Measurements from ENCODE around the gene PCBP3. TPM values are rescaled to one million over a fixed set of nuclear protein-coding genes. Genes with fewer than 3 reads are reported as not detected.
"Not testable (repeated sequence)": the region's sequence is repeated elsewhere in the genome, so short reads cannot be mapped to it uniquely, and the experiment has no call there.

Gene PCBP3
- total RNA-seq, 1 donor from 2014 or later: 4.6 TPM

GRCh38 chr21:45611939-45612664 lies 31.4 kb upstream of the PCBP3 start:
- Mint-ChIP-seq H3K9me3 (peaks cover 3% of the 10 kb centered on the region), H3K4me1 (peaks cover 20% of the 10 kb centered on the region), H3K36me3 (no peaks in the 10 kb centered on the region), H3K27me3 (ENCODE audit: insufficient read depth, low read depth) (peaks cover 6% of the 10 kb centered on the region), H3K4me3 (no peak overlapping the region), H3K27ac (no peak overlapping the region)
- Histone ChIP-seq H3K4me2 (no peak overlapping the region), H3K27ac (no peak overlapping the region), H4K20me1 (ENCODE audit: low read depth) (no peaks in the 10 kb centered on the region), H2AFZ (replicated peaks) (no peak overlapping the region), H3K36me3 (no peaks in the 10 kb centered on the region), H3K4me3 (no peak overlapping the region), H3K9me3 (ENCODE audit: low read depth) (no peaks in the 10 kb centered on the region), H3K27me3 (no peaks in the 10 kb centered on the region), H3F3A (ENCODE audit: low read depth) (no peaks in the 10 kb centered on the region), H3K79me2 (ENCODE audit: low read depth) (no peaks in the 10 kb centered on the region), H3K9ac (no peak overlapping the region), H3K4me1 (no peaks in the 10 kb centered on the region)
- TF ChIP-seq EZH2 (IDR thresholded peaks at IDR 0.05) (no peak), EZH2phosphoT487 (IDR thresholded peaks at IDR 0.05) (no peak), CTCF (IDR thresholded peaks at IDR 0.05) (no peak)
- DNase-seq (ENCODE audit: low spot score): no peak

GRCh38 chr21:45612665-45613019 lies 30.9 kb upstream of the PCBP3 start:
- not testable (repeated sequence) for H3K4me3 ChIP-seq; H3K9me3 ChIP-seq (ENCODE audit: low read depth); H3K36me3 ChIP-seq; H3K9me3 Mint-ChIP-seq; H3K9ac ChIP-seq; H3K79me2 ChIP-seq (ENCODE audit: low read depth); H2AFZ ChIP-seq (replicated peaks); H3K27ac ChIP-seq; H3K4me3 Mint-ChIP-seq; H3K27me3 ChIP-seq; H4K20me1 ChIP-seq (ENCODE audit: low read depth); H3K4me2 ChIP-seq; H3K4me1 ChIP-seq; H3F3A ChIP-seq (ENCODE audit: low read depth); H3K36me3 Mint-ChIP-seq; H3K27ac Mint-ChIP-seq; DNase-seq (ENCODE audit: low spot score); H3K27me3 Mint-ChIP-seq (ENCODE audit: insufficient read depth, low read depth)
- peaks cover 23% of the 10 kb centered on the region for H3K4me1 Mint-ChIP-seq

GRCh38 chr21:45613396-45613795 lies 30.1 kb upstream of the PCBP3 start:
- H3K9me3 Mint-ChIP-seq: peaks cover 3% of the 10 kb centered on the region
- Histone ChIP-seq H3K27me3 (no peaks in the 10 kb centered on the region), H3K4me1 (peaks cover 5% of the 10 kb centered on the region), H3K79me2 (ENCODE audit: low read depth) (no peaks in the 10 kb centered on the region), H3K9me3 (ENCODE audit: low read depth) (no peaks in the 10 kb centered on the region), H3K27ac (no peak overlapping the region), H3K4me3 (no peak overlapping the region), H3K4me2 (no peak overlapping the region), H3K9ac (no peak overlapping the region), H3F3A (ENCODE audit: low read depth) (no peaks in the 10 kb centered on the region), H4K20me1 (ENCODE audit: low read depth) (no peaks in the 10 kb centered on the region), H3K36me3 (no peaks in the 10 kb centered on the region), H2AFZ (replicated peaks) (no peak overlapping the region)
- H3K27me3 Mint-ChIP-seq (ENCODE audit: insufficient read depth, low read depth): peaks cover 6% of the 10 kb centered on the region
- peaks cover 28% of the 10 kb centered on the region for H3K4me1 Mint-ChIP-seq
- H3K27ac Mint-ChIP-seq: no peak overlapping the region
- DNase-seq (ENCODE audit: low spot score): no peak
- no peak overlapping the region for H3K4me3 Mint-ChIP-seq
- H3K36me3 Mint-ChIP-seq: no peaks in the 10 kb centered on the region
- TF ChIP-seq EZH2 (IDR thresholded peaks at IDR 0.05): no peak
- no peak for TF ChIP-seq CTCF (IDR thresholded peaks at IDR 0.05)
- no peak for TF ChIP-seq EZH2phosphoT487 (IDR thresholded peaks at IDR 0.05)

- Mint-ChIP-seq H3K4me3 (no peak overlapping the region), H3K36me3 (no peaks in the 10 kb centered on the region)
Measured at GRCh38 chr21:45613881-45614280, 29.6 kb upstream of the PCBP3 start.

More at GRCh38 chr21:45613881-45614280, 29.6 kb upstream of the PCBP3 start:
- no peak for TF ChIP-seq CTCF (IDR thresholded peaks at IDR 0.05)
- no peak for TF ChIP-seq EZH2phosphoT487 (IDR thresholded peaks at IDR 0.05)
- TF ChIP-seq EZH2 (IDR thresholded peaks at IDR 0.05): no peak
- Mint-ChIP-seq H3K27me3 (ENCODE audit: insufficient read depth, low read depth) (peaks cover 6% of the 10 kb centered on the region), H3K27ac (peak overlapping the region; percentile 53), H3K9me3 (peaks cover 3% of the 10 kb centered on the region), H3K4me1 (peaks cover 30% of the 10 kb centered on the region)
- H3K4me1 ChIP-seq: peaks cover 5% of the 10 kb centered on the region
- H3K79me2 ChIP-seq (ENCODE audit: low read depth): no peaks in the 10 kb centered on the region
- no peaks in the 10 kb centered on the region for H3K9me3 ChIP-seq (ENCODE audit: low read depth)
- no peaks in the 10 kb centered on the region for H3K36me3 ChIP-seq
- H3K27ac ChIP-seq: no peak overlapping the region
- DNase-seq (ENCODE audit: low spot score): no peak
- no peak overlapping the region for H3K4me3 ChIP-seq
- H4K20me1 ChIP-seq (ENCODE audit: low read depth): no peaks in the 10 kb centered on the region
- H3K9ac ChIP-seq: no peak overlapping the region
- no peaks in the 10 kb centered on the region for H3F3A ChIP-seq (ENCODE audit: low read depth)
- H3K4me2 ChIP-seq: no peak overlapping the region
- H2AFZ ChIP-seq (replicated peaks): no peak overlapping the region
- H3K27me3 ChIP-seq: no peaks in the 10 kb centered on the region
